ENCODE measurements around the gene TAX1BP3.

TAX1BP3 gene

GRCh38 chr17:3656353-3656752 lies 12.0 kb downstream of the TAX1BP3 start:
- Mint-ChIP-seq H3K4me1 (no peaks in the 10 kb centered on the region), H3K27me3 (no peaks in the 10 kb centered on the region), H3K9me3 (no peaks in the 10 kb centered on the region), H3K4me3 (no peak overlapping the region), H3K27ac (peak overlapping the region; percentile 46 to 93)
- DNase-seq (no peak), ATAC-seq (peak; percentile 44)

- DNase-seq (no peak), ATAC-seq (peak; percentile 55)
- Mint-ChIP-seq H3K27me3 (no peaks in the 10 kb centered on the region), H3K27ac (peak overlapping the region in 1 of 2 donors; percentile 79), H3K9me3 (no peaks in the 10 kb centered on the region), H3K4me3 (no peak overlapping the region), H3K4me1 (no peaks in the 10 kb centered on the region)
These were observed 12.6 kb downstream of the TAX1BP3 start for GRCh38 chr17:3655766-3656165.

- H3K27me3 Mint-ChIP-seq = no peaks in the 10 kb centered on the region
- H3K4me3 Mint-ChIP-seq = no peak overlapping the region
- ATAC-seq = peak; percentile 78
- H3K27ac Mint-ChIP-seq = no peak overlapping the region
- H3K9me3 Mint-ChIP-seq = no peaks in the 10 kb centered on the region
- peaks cover 18% of the 10 kb centered on the region for H3K4me1 Mint-ChIP-seq
- peak; percentile 25 to 37 for DNase-seq
These were observed 20.4 kb downstream of the TAX1BP3 start for GRCh38 chr17:3647769-3648555.

- no peak for ATAC-seq
- Mint-ChIP-seq H3K4me3 (no peak overlapping the region), H3K27me3 (no peaks in the 10 kb centered on the region), H3K4me1 (peaks cover 18% of the 10 kb centered on the region), H3K9me3 (no peaks in the 10 kb centered on the region), H3K27ac (no peak overlapping the region)
- no peak for DNase-seq
These were observed 21.1 kb downstream of the TAX1BP3 start for GRCh38 chr17:3647251-3647650.

GRCh38 chr17:3645310-3645709 lies 23.1 kb downstream of the TAX1BP3 start:
- Mint-ChIP-seq H3K9me3 (no peaks in the 10 kb centered on the region), H3K4me3 (no peak overlapping the region), H3K4me1 (peaks cover 25% of the 10 kb centered on the region), H3K27ac (no peak overlapping the region), H3K27me3 (no peaks in the 10 kb centered on the region)
- DNase-seq (no peak), ATAC-seq (no peak)

- H3K4me3 Mint-ChIP-seq = no peak overlapping the region
These were observed 24.5 kb downstream of the TAX1BP3 start for GRCh38 chr17:3643889-3644349.

GRCh38 chr17:3641717-3642486 lies 26.5 kb downstream of the TAX1BP3 start:
- no peaks in the 10 kb centered on the region for H3K9me3 Mint-ChIP-seq
- H3K27ac Mint-ChIP-seq = no peak overlapping the region
- peaks cover 46% of the 10 kb centered on the region for H3K4me1 Mint-ChIP-seq
- no peak overlapping the region for H3K4me3 Mint-ChIP-seq
- H3K27me3 Mint-ChIP-seq = no peaks in the 10 kb centered on the region
- DNase-seq (no peak), ATAC-seq (no peak)

More at GRCh38 chr17:3643889-3644349, 24.5 kb downstream of the TAX1BP3 start:
- H3K27ac Mint-ChIP-seq = peak overlapping the region in 1 of 2 donors; percentile 62
- H3K4me1 Mint-ChIP-seq = peaks cover 39% of the 10 kb centered on the region
- DNase-seq = no peak
- ATAC-seq = peak; percentile 71
- H3K9me3 Mint-ChIP-seq = no peaks in the 10 kb centered on the region
- H3K27me3 Mint-ChIP-seq = no peaks in the 10 kb centered on the region

GRCh38 chr17:3641014-3641413 lies 27.4 kb downstream of the TAX1BP3 start:
- DNase-seq (no peak), ATAC-seq (no peak)
- Mint-ChIP-seq H3K27me3 (no peaks in the 10 kb centered on the region), H3K27ac (no peak overlapping the region), H3K4me3 (no peak overlapping the region), H3K4me1 (peaks cover 47% of the 10 kb centered on the region), H3K9me3 (no peaks in the 10 kb centered on the region)

- Mint-ChIP-seq H3K27me3 (no peaks in the 10 kb centered on the region), H3K4me1 (peaks cover 53% of the 10 kb centered on the region), H3K9me3 (no peaks in the 10 kb centered on the region), H3K4me3 (peak overlapping the region; percentile 54 to 67), H3K27ac (peak overlapping the region; percentile 79 to 95)
- ATAC-seq (no peak), DNase-seq (no peak)
These were observed 28.3 kb downstream of the TAX1BP3 start for GRCh38 chr17:3639981-3640596.

- peak overlapping the region in 1 of 2 donors; percentile 99 for H3K27ac Mint-ChIP-seq
- peaks cover 62% of the 10 kb centered on the region for H3K4me1 Mint-ChIP-seq
- H3K9me3 Mint-ChIP-seq = no peaks in the 10 kb centered on the region
- H3K27me3 Mint-ChIP-seq = no peaks in the 10 kb centered on the region
- H3K4me3 Mint-ChIP-seq = peak overlapping the region; percentile 96 to 97
- ATAC-seq (no peak), DNase-seq (no peak)
These were observed 31.4 kb downstream of the TAX1BP3 start for GRCh38 chr17:3636908-3637373.

GRCh38 chr17:3636154-3636907 lies 32.0 kb downstream of the TAX1BP3 start, which contains the start of the genes CTNS and SHPK:
Gene CTNS, plus strand, starts transcription at chr17:3636760. Its CDS starts 3,447 bp downstream, at chr17:3640207.
Gene SHPK, minus strand, starts transcription at chr17:3636250. Its CDS starts 31 bp downstream, at chr17:3636219.
- Mint-ChIP-seq H3K27ac (peak within 1 kb of the TSS; percentile 99 to 100), H3K9me3 (no peaks in the 10 kb centered on the region)
- peak; percentile 98 for ATAC-seq

GRCh38 chr17:3635474-3636153 lies 32.8 kb downstream of the TAX1BP3 start:
- no peak for DNase-seq
- peak; percentile 48 for ATAC-seq
- Mint-ChIP-seq H3K9me3 (no peaks in the 10 kb centered on the region), H3K4me3 (peak overlapping the region; percentile 96 to 97), H3K27ac (peak overlapping the region in 1 of 2 donors; percentile 48), H3K4me1 (peaks cover 58% of the 10 kb centered on the region), H3K27me3 (no peaks in the 10 kb centered on the region)

More at GRCh38 chr17:3636154-3636907, 32.0 kb downstream of the TAX1BP3 start, which contains the start of the genes CTNS and SHPK:
- peak; percentile 94 to 96 for DNase-seq
- peak within 1 kb of the TSS; percentile 96 to 97 for H3K4me3 Mint-ChIP-seq
- no peaks in the 10 kb centered on the region for H3K27me3 Mint-ChIP-seq
- H3K4me1 Mint-ChIP-seq = peaks cover 62% of the 10 kb centered on the region

- ATAC-seq = no peak
- Mint-ChIP-seq H3K9me3 (no peaks in the 10 kb centered on the region), H3K27ac (no peak overlapping the region), H3K4me1 (peaks cover 28% of the 10 kb centered on the region), H3K27me3 (no peaks in the 10 kb centered on the region), H3K4me3 (no peak overlapping the region)
- no peak for DNase-seq
These were observed 36.1 kb downstream of the TAX1BP3 start for GRCh38 chr17:3632287-3632686.

GRCh38 chr17:3630781-3631180 lies 37.6 kb downstream of the TAX1BP3 start:
- no peak for ATAC-seq
- H3K27ac Mint-ChIP-seq = peak overlapping the region in 1 of 2 donors; percentile 31
- no peaks in the 10 kb centered on the region for H3K9me3 Mint-ChIP-seq
- DNase-seq = no peak
- peaks cover 24% of the 10 kb centered on the region for H3K4me1 Mint-ChIP-seq
- no peaks in the 10 kb centered on the region for H3K27me3 Mint-ChIP-seq
- H3K4me3 Mint-ChIP-seq = no peak overlapping the region

All from stimulated activated naive CD8-positive, alpha-beta T cell treated with anti-CD3 and anti-CD28 coated beads, Interleukin-15, amount 100 ng/mL, for 72 hours (primary cell).